Right atrium auricular region (tissue), 2 donors: Measurements from ENCODE around the gene GNAT2. TPM values are rescaled to one million over a fixed set of nuclear protein-coding genes. Genes with fewer than 3 reads are reported as not detected.

Source experiments
- microRNA counts, 2 donors: library from miRNA; unstranded; fragments of <30 nt; microRNA quantifications; one replicate each; lab custom pipeline; 2016 to 2017
- total RNA-seq, 2 donors: library from RNA; depleted of rRNA; stranded (reverse); fragments of >200 nt; gene quantifications; one replicate each; pipeline ENCODE4 v1.1.0, GENCODE V29; 2016

The GNAT2 gene
- total RNA-seq, 2 donors from 2014 or later = 0.59 TPM; not detected in 1

MicroRNAs within 50 kb of the gene (microRNA counts, 767-probe panel; counts per million panel counts)
- 3,100 to 7,050 counts per million in 2 donors for microRNA hsa-miR-197-3p (lab: Ali Mortazavi, UCI)

Other genes starting within 250 kb of the GNAT2 start
- gene SORT1, start 221.7 kb downstream of the GNAT2 start, total RNA-seq = 100 to 1,000 TPM; 114 to 120 TPM
- 10 to 100 TPM; 19.8 to 27.6 TPM for gene PSMA5, start 193.2 kb downstream of the GNAT2 start, total RNA-seq
- gene SYPL2, start 153.1 kb downstream of the GNAT2 start, total RNA-seq = 1 to 10 TPM; 4.7 to 9.6 TPM
- gene ATXN7L2, start 135.7 kb downstream of the GNAT2 start, total RNA-seq = 1 to 10 TPM; 2.4 to 3.5 TPM
- gene CYB561D1, start 125.5 kb downstream of the GNAT2 start, total RNA-seq = 1 to 10 TPM; 2.6 to 6.9 TPM
- gene AMIGO1, start 109.9 kb downstream of the GNAT2 start, total RNA-seq = 10 to 100 TPM; 11.0 to 15.1 TPM
- gene GPR61, start 79.7 kb downstream of the GNAT2 start, total RNA-seq = under 1 TPM; 0.11 to 0.16 TPM
- 1 to 10 TPM; 2.6 to 2.8 TPM for gene GNAI3, start 71.0 kb downstream of the GNAT2 start, total RNA-seq
- 10 to 100 TPM; 16.1 to 17.9 TPM for gene AMPD2, start 221 bp upstream of the GNAT2 start, total RNA-seq
- 10 to 100 TPM; 24.6 to 52.6 TPM for gene GSTM4, start 36.5 kb upstream of the GNAT2 start, total RNA-seq
- gene GSTM2, start 48.4 kb upstream of the GNAT2 start, total RNA-seq = 10 to 100 TPM; 31.7 to 53.8 TPM
- 10 to 100 TPM in 1 of 2 donors, not detected in 1; 21.6 TPM for gene GSTM1, start 68.2 kb upstream of the GNAT2 start, total RNA-seq
- gene GSTM5, start 92.6 kb upstream of the GNAT2 start, total RNA-seq = 1 to 10 TPM; 2.8 to 3.6 TPM
- 100 to 1,000 TPM; 121 to 197 TPM for gene GSTM3, start 121.4 kb upstream of the GNAT2 start, total RNA-seq
- gene EPS8L3, start 144.3 kb upstream of the GNAT2 start, total RNA-seq = under 1 TPM in 1 of 2 donors, not detected in 1; 0.19 TPM